OCI-LY7 (cell line): Measurements from ENCODE around the gene RO60.

Source experiments
- CTCF ChIP-seq: fragments of 200-600 bp; sonication (generic); conservative IDR thresholded peaks from 2 replicates; pipeline ENCODE4 v1.5.1; 2014; ENCODE audit warnings: mild to moderate bottlenecking, antibody characterized with exemption, low read length, moderate library complexity, mixed read lengths
- EZH2phosphoT487 ChIP-seq: fragments of 200-600 bp; sonication (generic); IDR thresholded peaks from 2 replicates; pipeline ENCODE4 v1.6.1; 2018; ENCODE audit warnings: low read depth, borderline replicate concordance, mild to moderate bottlenecking, mixed run types, antibody characterized with exemption, low read length, moderate library complexity, mixed read lengths

GRCh38 chr1:193083365-193084088 lies 24.1 kb downstream of the RO60 start:
- TF ChIP-seq CTCF (no peak), EZH2phosphoT487 (no peak)
